ENCODE data around the gene ELOA. TPM values are rescaled to one million over a fixed set of nuclear protein-coding genes. Genes with fewer than 3 reads are reported as not detected.

The ELOA gene
- total RNA-seq, 1 donor from 2014 or later = 16.8 TPM

DNA sequence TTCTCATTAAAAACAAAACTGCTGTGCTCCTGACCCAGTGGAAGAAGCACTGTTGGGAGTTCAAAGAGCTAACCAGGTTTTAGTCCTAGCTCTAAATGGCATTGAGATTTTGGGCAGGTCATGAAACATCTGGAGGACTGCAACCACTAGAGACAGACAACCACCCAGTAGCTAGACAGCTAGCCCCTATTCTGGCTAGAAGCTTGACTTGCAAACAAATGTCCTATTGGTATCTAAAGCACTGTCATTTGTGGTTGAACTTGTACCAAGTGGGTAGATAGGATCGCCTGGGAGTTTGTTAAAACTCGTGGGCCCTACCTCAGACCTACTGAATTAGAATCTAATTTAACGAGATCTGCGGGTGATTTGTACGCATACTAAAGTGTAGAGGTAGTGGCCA lies 44.8 kb upstream of the ELOA start:
- no peak for DNase-seq (ENCODE audit: low read depth)
- Histone ChIP-seq H3K27me3 (ENCODE audit: control insufficient read depth, insufficient read depth, low read length) (no peaks in the 10 kb centered on the region), H3K36me3 (ENCODE audit: control insufficient read depth, insufficient read depth, low read length) (peaks cover 37% of the 10 kb centered on the region), H3K4me3 (ENCODE audit: low read depth, low read length) (no peak overlapping the region)
- TF ChIP-seq, protein P1, sequence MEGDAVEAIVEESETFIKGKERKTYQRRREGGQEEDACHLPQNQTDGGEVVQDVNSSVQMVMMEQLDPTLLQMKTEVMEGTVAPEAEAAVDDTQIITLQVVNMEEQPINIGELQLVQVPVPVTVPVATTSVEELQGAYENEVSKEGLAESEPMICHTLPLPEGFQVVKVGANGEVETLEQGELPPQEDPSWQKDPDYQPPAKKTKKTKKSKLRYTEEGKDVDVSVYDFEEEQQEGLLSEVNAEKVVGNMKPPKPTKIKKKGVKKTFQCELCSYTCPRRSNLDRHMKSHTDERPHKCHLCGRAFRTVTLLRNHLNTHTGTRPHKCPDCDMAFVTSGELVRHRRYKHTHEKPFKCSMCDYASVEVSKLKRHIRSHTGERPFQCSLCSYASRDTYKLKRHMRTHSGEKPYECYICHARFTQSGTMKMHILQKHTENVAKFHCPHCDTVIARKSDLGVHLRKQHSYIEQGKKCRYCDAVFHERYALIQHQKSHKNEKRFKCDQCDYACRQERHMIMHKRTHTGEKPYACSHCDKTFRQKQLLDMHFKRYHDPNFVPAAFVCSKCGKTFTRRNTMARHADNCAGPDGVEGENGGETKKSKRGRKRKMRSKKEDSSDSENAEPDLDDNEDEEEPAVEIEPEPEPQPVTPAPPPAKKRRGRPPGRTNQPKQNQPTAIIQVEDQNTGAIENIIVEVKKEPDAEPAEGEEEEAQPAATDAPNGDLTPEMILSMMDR (IDR thresholded peaks at IDR 0.05; ENCODE audit: insufficient read depth, low read length, severe bottlenecking) = no peak
- FAIRE-seq = no peak

- DNase-seq (ENCODE audit: low read depth) (peak; percentile 12), FAIRE-seq (peak; percentile 43)
- Histone ChIP-seq H3K4me3 (ENCODE audit: low read depth, low read length) (no peak overlapping the region), H3K36me3 (ENCODE audit: control insufficient read depth, insufficient read depth, low read length) (peaks cover 34% of the 10 kb centered on the region), H3K27me3 (ENCODE audit: control insufficient read depth, insufficient read depth, low read length) (no peaks in the 10 kb centered on the region)
- TF ChIP-seq, protein P1 (IDR thresholded peaks at IDR 0.05; ENCODE audit: insufficient read depth, low read length, severe bottlenecking) = no peak
These were observed 43.7 kb upstream of the ELOA start for GRCh38 chr1:23699280-23700179.

GRCh38 chr1:23701310-23701709 lies 42.0 kb upstream of the ELOA start:
- Histone ChIP-seq H3K27me3 (ENCODE audit: control insufficient read depth, insufficient read depth, low read length) (no peaks in the 10 kb centered on the region), H3K4me3 (ENCODE audit: low read depth, low read length) (no peak overlapping the region), H3K36me3 (ENCODE audit: control insufficient read depth, insufficient read depth, low read length) (peaks cover 26% of the 10 kb centered on the region)
- FAIRE-seq (no peak), DNase-seq (ENCODE audit: low read depth) (no peak)
- TF ChIP-seq, protein P1 (IDR thresholded peaks at IDR 0.05; ENCODE audit: insufficient read depth, low read length, severe bottlenecking) = no peak

GRCh38 chr1:23701996-23702395 lies 41.3 kb upstream of the ELOA start:
- H3K4me3 ChIP-seq (ENCODE audit: low read depth, low read length) = no peak overlapping the region
- TF ChIP-seq, protein P1 (IDR thresholded peaks at IDR 0.05; ENCODE audit: insufficient read depth, low read length, severe bottlenecking) = no peak
- H3K27me3 ChIP-seq (ENCODE audit: control insufficient read depth, insufficient read depth, low read length) = no peaks in the 10 kb centered on the region
- no peak for DNase-seq (ENCODE audit: low read depth)
- FAIRE-seq = no peak
- H3K36me3 ChIP-seq (ENCODE audit: control insufficient read depth, insufficient read depth, low read length) = peaks cover 23% of the 10 kb centered on the region

DNA sequence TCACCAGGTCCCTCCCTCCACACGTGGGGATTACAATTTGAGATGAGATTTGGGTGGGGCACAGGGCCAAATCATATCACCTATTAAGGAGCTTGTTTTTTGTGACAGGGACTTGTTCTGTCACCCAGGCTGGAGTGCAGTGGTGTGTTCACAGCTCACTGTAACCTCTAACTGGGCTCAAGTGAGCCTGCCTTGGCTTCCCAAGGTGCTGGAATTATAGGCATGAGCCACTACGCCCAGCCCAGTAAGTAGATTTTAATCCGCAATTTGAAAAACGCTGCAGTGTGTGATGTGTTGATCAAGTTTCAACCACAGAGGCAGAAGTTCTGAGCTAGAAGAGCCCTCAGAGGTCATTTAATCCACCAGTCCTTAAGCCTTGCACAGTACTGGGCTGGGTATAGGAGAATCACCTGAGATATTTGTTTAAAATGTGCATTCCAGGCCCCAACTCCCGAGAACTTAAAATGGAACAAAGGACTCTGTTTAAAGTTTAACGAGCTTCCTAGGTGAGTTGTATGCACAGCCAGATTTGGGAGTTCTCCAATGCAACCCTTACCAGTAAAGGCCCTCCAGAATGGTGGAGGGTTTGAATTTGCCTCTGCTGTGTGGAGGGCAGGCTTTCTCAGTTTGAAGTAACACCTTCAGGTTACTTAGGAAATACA lies 38.3 kb upstream of the ELOA start:
- Histone ChIP-seq H3K36me3 (ENCODE audit: control insufficient read depth, insufficient read depth, low read length) (peaks cover 10% of the 10 kb centered on the region), H3K4me3 (ENCODE audit: low read depth, low read length) (no peak overlapping the region), H3K27me3 (ENCODE audit: control insufficient read depth, insufficient read depth, low read length) (no peaks in the 10 kb centered on the region)
- TF ChIP-seq, protein P1 (IDR thresholded peaks at IDR 0.05; ENCODE audit: insufficient read depth, low read length, severe bottlenecking) = no peak
- FAIRE-seq (peak; percentile 52), DNase-seq (ENCODE audit: low read depth) (no peak)

All from bronchial epithelial cell (primary cell).